Trophoblast cell (in vitro differentiated cells and primary cell): ENCODE measurements around the gene SEC61A1.

Experiments used
- DNase-seq, 2 donors: peaks; one replicate each; pipeline ENCODE4 v3.0.0-alpha.2; 2016
- H2AFZ ChIP-seq: 2 replicates; pipeline ENCODE4 v1.6.1; 2013; ENCODE audit warnings: low read length, moderate library complexity, mild to moderate bottlenecking; ENCODE audit not compliant: insufficient read depth, poor library complexity
- H2AK5ac ChIP-seq: 2 replicates; pipeline ENCODE4 v1.6.1; 2013; ENCODE audit warnings: mild to moderate bottlenecking, low read length
- H2BK120ac ChIP-seq: 2 replicates; pipeline ENCODE4 v1.6.1; 2013; ENCODE audit warnings: low read length, mild to moderate bottlenecking, moderate library complexity; ENCODE audit not compliant: insufficient read depth, poor library complexity
- H2BK12ac ChIP-seq: 2 replicates; pipeline ENCODE4 v1.6.1; 2013; ENCODE audit warnings: mild to moderate bottlenecking, low read length, moderate library complexity
- H2BK5ac ChIP-seq: 2 replicates; pipeline ENCODE4 v1.6.1; 2013; ENCODE audit warnings: low read length, low read depth, moderate library complexity, mild to moderate bottlenecking; ENCODE audit not compliant: poor library complexity
- H3K14ac ChIP-seq: 2 replicates; pipeline ENCODE4 v1.6.1; 2013; ENCODE audit warnings: mild to moderate bottlenecking, low read length
- H3K18ac ChIP-seq: 2 replicates; pipeline ENCODE4 v1.6.1; 2013; ENCODE audit warnings: mild to moderate bottlenecking, low read length
- H3K23ac ChIP-seq: 2 replicates; pipeline ENCODE4 v1.6.1; 2013; ENCODE audit warnings: low read length
- H3K27ac ChIP-seq: 2 replicates; pipeline ENCODE4 v1.5.1; 2013; ENCODE audit warnings: low read depth, mild to moderate bottlenecking, inconsistent platforms, low read length, moderate library complexity
- H3K27me3 ChIP-seq: 2 replicates; pipeline ENCODE4 v1.6.1; 2013; ENCODE audit warnings: inconsistent platforms, mild to moderate bottlenecking, low read length, moderate library complexity; ENCODE audit not compliant: insufficient read depth
- H3K36me3 ChIP-seq, 2 experiments: 1 replicate in 1 of 2; 2 replicates in 1 of 2; pipeline ENCODE4 v1.6.1; 2013; ENCODE audit warnings: low read length in 2 of 2, mild to moderate bottlenecking in 2 of 2, moderate library complexity in 1 of 2; ENCODE audit not compliant: insufficient read depth in 2 of 2, control insufficient read depth in 1 of 2
- H3K4ac ChIP-seq: 2 replicates; pipeline ENCODE4 v1.6.1; 2013; ENCODE audit warnings: low read depth, mild to moderate bottlenecking, low read length, moderate library complexity
- H3K4me1 ChIP-seq, 2 experiments: 1 replicate in 1 of 2; 2 replicates in 1 of 2; pipeline ENCODE4 v1.6.1; 2013; ENCODE audit warnings: low read length in 2 of 2, mild to moderate bottlenecking in 2 of 2, moderate library complexity in 1 of 2; ENCODE audit not compliant: insufficient read depth in 2 of 2, control insufficient read depth in 1 of 2
- H3K4me2 ChIP-seq: 2 replicates; pipeline ENCODE4 v1.6.1; 2013; ENCODE audit warnings: inconsistent platforms, mild to moderate bottlenecking, low read length, moderate library complexity
- H3K4me3 ChIP-seq: 2 replicates; pipeline ENCODE4 v1.5.1; 2013; ENCODE audit warnings: mild to moderate bottlenecking, low read depth, low read length, inconsistent platforms
- H3K79me1 ChIP-seq: one replicate; pipeline ENCODE4 v1.6.1; 2013; ENCODE audit warnings: low read length
- H3K79me2 ChIP-seq: 2 replicates; pipeline ENCODE4 v1.6.1; 2013; ENCODE audit warnings: low read length, mild to moderate bottlenecking; ENCODE audit not compliant: control insufficient read depth, insufficient read depth, poor library complexity
- H3K9ac ChIP-seq: 2 replicates; pipeline ENCODE4 v1.6.1; 2013; ENCODE audit warnings: mild to moderate bottlenecking, low read length
- H3K9me3 ChIP-seq: 2 replicates; pipeline ENCODE4 v1.6.1; 2013; ENCODE audit warnings: low read depth, mild to moderate bottlenecking, control low read depth, inconsistent platforms, low read length; ENCODE audit not compliant: insufficient read depth
- H4K12ac ChIP-seq: 2 replicates; pipeline ENCODE4 v1.6.1; 2013; ENCODE audit warnings: low read depth, mild to moderate bottlenecking, low read length, moderate library complexity
- H4K8ac ChIP-seq: 2 replicates; pipeline ENCODE4 v1.6.1; 2013; ENCODE audit warnings: low read depth, mild to moderate bottlenecking, low read length, moderate library complexity
- H4K91ac ChIP-seq: one replicate; pipeline ENCODE4 v1.6.1; 2013; ENCODE audit warnings: low read depth, mild to moderate bottlenecking, low read length, moderate library complexity
- WGBS: extraction: QIAGEN DNeasy Blood & Tissue Kit; methylation state at CpG from one replicate; pipeline ENCODE4 v1.1.7; 2013; ENCODE audit warnings: missing lambda C conversion rate; ENCODE audit not compliant: insufficient read length, insufficient coverage; ENCODE audit errors: extremely low coverage; 5-methylcytosine and 5-hydroxymethylcytosine counted together

SEC61A1 gene

GRCh38 chr3:128075522-128076482 is 23.6 kb downstream of the SEC61A1 start:
- DNase-seq: peak; percentile 65 to 93
- no peak overlapping the region for H4K8ac ChIP-seq
- H2AFZ ChIP-seq: no peak overlapping the region
- peaks cover 26 to 39% of the 10 kb centered on the region in 2 experiments for H3K36me3 ChIP-seq
- no peak overlapping the region for H3K27ac ChIP-seq
- no peak overlapping the region for H4K12ac ChIP-seq
- peak overlapping the region; percentile 66 for H3K4me2 ChIP-seq
- no peak overlapping the region for H3K14ac ChIP-seq
- no peak overlapping the region for H2AK5ac ChIP-seq
- no CpG with 5 or more reads among the region's 78 CpGs for WGBS
- H4K91ac ChIP-seq: no peak overlapping the region
- H3K79me1 ChIP-seq: no peaks in the 10 kb centered on the region
- H3K18ac ChIP-seq: no peak overlapping the region
- no peak overlapping the region for H2BK120ac ChIP-seq
- H3K9ac ChIP-seq: no peak overlapping the region
- H3K4me1 ChIP-seq: peaks cover 11 to 14% of the 10 kb centered on the region in 2 experiments
- no peak overlapping the region for H2BK5ac ChIP-seq
- H3K79me2 ChIP-seq: no peaks in the 10 kb centered on the region
- no peak overlapping the region for H3K4ac ChIP-seq
- H3K23ac ChIP-seq: no peak overlapping the region
- H3K27me3 ChIP-seq: peaks cover 11% of the 10 kb centered on the region
- no peak overlapping the region for H2BK12ac ChIP-seq
- H3K4me3 ChIP-seq: peak overlapping the region; percentile 41
- no peaks in the 10 kb centered on the region for H3K9me3 ChIP-seq

- H3K36me3 ChIP-seq: peaks cover 22 to 35% of the 10 kb centered on the region in 2 experiments
- no peaks in the 10 kb centered on the region for H3K9me3 ChIP-seq
- H3K4me2 ChIP-seq: peak overlapping the region; percentile 66
- no peak overlapping the region for H2BK120ac ChIP-seq
- WGBS: no CpG with 5 or more reads among the region's 79 CpGs
- H3K79me2 ChIP-seq: no peaks in the 10 kb centered on the region
- H2BK12ac ChIP-seq: no peak overlapping the region
- peak overlapping the region; percentile 15 for H3K4me3 ChIP-seq
- no peak overlapping the region for H4K12ac ChIP-seq
- no peak overlapping the region for H3K27ac ChIP-seq
- no peak overlapping the region for H2AK5ac ChIP-seq
- no peak overlapping the region for H3K4ac ChIP-seq
- DNase-seq: peak in 1 of 2 donors; percentile 35
- H3K14ac ChIP-seq: no peak overlapping the region
- no peak overlapping the region for H3K9ac ChIP-seq
- peaks cover 11 to 14% of the 10 kb centered on the region in 2 experiments for H3K4me1 ChIP-seq
- no peaks in the 10 kb centered on the region for H3K79me1 ChIP-seq
- no peak overlapping the region for H3K18ac ChIP-seq
- H2BK5ac ChIP-seq: no peak overlapping the region
- no peak overlapping the region for H2AFZ ChIP-seq
- H4K91ac ChIP-seq: no peak overlapping the region
- H3K27me3 ChIP-seq: peaks cover 11% of the 10 kb centered on the region
- H3K23ac ChIP-seq: no peak overlapping the region
- H4K8ac ChIP-seq: no peak overlapping the region
Measured at GRCh38 chr3:128076483-128077201, 24.4 kb downstream of the SEC61A1 start.

- H3K4ac ChIP-seq: no peak overlapping the region
- no peak overlapping the region for H4K91ac ChIP-seq
- WGBS: no CpG with 5 or more reads among the region's 11 CpGs
Measured at GRCh38 chr3:128077202-128077624, 25.0 kb downstream of the SEC61A1 start.

GRCh38 chr3:128077665-128078064 is 25.4 kb downstream of the SEC61A1 start:
- H2AK5ac ChIP-seq: no peak overlapping the region
- no peak overlapping the region for H2BK12ac ChIP-seq
- H4K91ac ChIP-seq: no peak overlapping the region
- no peaks in the 10 kb centered on the region for H3K79me1 ChIP-seq
- no peak overlapping the region for H3K14ac ChIP-seq
- H3K36me3 ChIP-seq: peaks cover 16 to 34% of the 10 kb centered on the region in 2 experiments
- H3K4me1 ChIP-seq: peaks cover 11 to 14% of the 10 kb centered on the region in 2 experiments
- H3K9ac ChIP-seq: no peak overlapping the region
- no CpG with 5 or more reads among the region's 1 CpG for WGBS
- H3K27ac ChIP-seq: no peak overlapping the region
- no peak overlapping the region for H2AFZ ChIP-seq
- no peak for DNase-seq
- H3K4me3 ChIP-seq: no peak overlapping the region
- no peak overlapping the region for H4K8ac ChIP-seq
- no peak overlapping the region for H4K12ac ChIP-seq
- H3K9me3 ChIP-seq: no peaks in the 10 kb centered on the region
- peaks cover 11% of the 10 kb centered on the region for H3K27me3 ChIP-seq
- H2BK120ac ChIP-seq: no peak overlapping the region
- H3K18ac ChIP-seq: no peak overlapping the region
- H3K23ac ChIP-seq: no peak overlapping the region
- H2BK5ac ChIP-seq: no peak overlapping the region
- no peak overlapping the region for H3K4me2 ChIP-seq
- no peaks in the 10 kb centered on the region for H3K79me2 ChIP-seq
- no peak overlapping the region for H3K4ac ChIP-seq

More at GRCh38 chr3:128077202-128077624, 25.0 kb downstream of the SEC61A1 start:
- H3K79me2 ChIP-seq: no peaks in the 10 kb centered on the region
- no peak overlapping the region for H2BK120ac ChIP-seq
- no peak overlapping the region for H4K12ac ChIP-seq
- H3K14ac ChIP-seq: no peak overlapping the region
- no peaks in the 10 kb centered on the region for H3K79me1 ChIP-seq
- no peak overlapping the region for H3K9ac ChIP-seq
- peaks cover 11 to 14% of the 10 kb centered on the region in 2 experiments for H3K4me1 ChIP-seq
- no peak for DNase-seq
- no peak overlapping the region for H2AFZ ChIP-seq
- no peak overlapping the region for H2BK12ac ChIP-seq
- H3K9me3 ChIP-seq: no peaks in the 10 kb centered on the region
- no peak overlapping the region for H3K27ac ChIP-seq
- peaks cover 18 to 34% of the 10 kb centered on the region in 2 experiments for H3K36me3 ChIP-seq
- no peak overlapping the region for H4K8ac ChIP-seq
- peaks cover 11% of the 10 kb centered on the region for H3K27me3 ChIP-seq
- H3K4me3 ChIP-seq: peak overlapping the region; percentile 15
- no peak overlapping the region for H2AK5ac ChIP-seq
- no peak overlapping the region for H2BK5ac ChIP-seq
- H3K4me2 ChIP-seq: peak overlapping the region; percentile 66
- H3K18ac ChIP-seq: no peak overlapping the region
- no peak overlapping the region for H3K23ac ChIP-seq
